K562 (cell line): Measurements from ENCODE around the gene LPCAT1. TPM values are rescaled to one million over a fixed set of nuclear protein-coding genes. Genes with fewer than 3 reads are reported as not detected.
A peak's percentile ranks its signal among the peaks of the same experiment; 100 is the strongest.

Experiments
- ATAC-seq: fragments of 200-7000 bp; cut with Tn5 transposase; 3 replicates; pipeline ENCODE4 v1.9.1; 2020; ENCODE audit warnings: moderate library complexity
- BruUV-seq: library from RNA; stranded (reverse); fragments of 400-500 nt; replicated peaks from 2 replicates; lab custom pipeline; 2021; lab: Mats Ljungman, UMichigan
- CTCF ChIA-PET: fragments of 300-600 bp; formaldehyde crosslinking; extraction: SDS; loops from one replicate; lab custom pipeline; 2021; ENCODE audit warnings: low intra/inter-chr PET ratio; lab: Yijun Ruan, JAX
- POLR2A ChIA-PET: fragments of 300-600, 350-650 bp; sonication (Branson Sonifier 250); formaldehyde crosslinking; extraction: SDS; loops from one replicate; lab custom pipeline; 2021; ENCODE audit warnings: antibody characterized with exemption, inconsistent platforms; lab: Yijun Ruan, JAX
- DNase-seq, 4 experiments: peaks; one replicate each; pipeline versions ENCODE4 v3.0.0 to v3.0.0-alpha.2; 2011 to 2018; ENCODE audit warnings: low spot score in 3 of 4, mixed read lengths in 3 of 4; ENCODE audit errors: extremely low read depth in 1 of 4
- FAIRE-seq: peaks from 2 replicates; lab custom pipeline; 2011; peaks lifted over from hg19 to GRCh38; lab: Jason Lieb, UNC
- H2AFZ ChIP-seq: 2 replicates; pipeline ENCODE4 v1.6.0; 2011; ENCODE audit warnings: low read depth, low read length, control low read depth, inconsistent platforms
- H3K27ac ChIP-seq: fragments of 200-600 bp; 3 replicates; pipeline ENCODE4 v1.8.0; 2011; ENCODE audit warnings: low read depth, mild to moderate bottlenecking, control low read depth, inconsistent platforms, low read length, moderate library complexity, mixed read lengths; ENCODE audit errors: extremely low read depth
- H3K27me3 ChIP-seq, 2 experiments: fragments of 300-600 bp in 1 of 2; 2 replicates in 1 of 2; 3 replicates in 1 of 2; pipeline versions ENCODE4 v1.6.0 to v1.8.0; 2011; ENCODE audit warnings: inconsistent platforms in 2 of 2, low read length in 2 of 2, mild to moderate bottlenecking in 1 of 2, mixed read lengths in 1 of 2, moderate library complexity in 1 of 2; ENCODE audit not compliant: control insufficient read depth in 2 of 2, insufficient read depth in 2 of 2
- H3K36me3 ChIP-seq: fragments of 300-600 bp; 3 replicates; pipeline ENCODE4 v1.8.0; 2011; ENCODE audit warnings: mild to moderate bottlenecking, low read length, inconsistent platforms; ENCODE audit not compliant: control insufficient read depth, insufficient read depth
- H3K4me1 ChIP-seq, 2 experiments: fragments of 200-600 bp in 1 of 2; replicated peaks in 1 of 2; 2 replicates in 1 of 2; 3 replicates in 1 of 2; pipeline versions ENCODE4 v1.5.1 to v1.8.0; 2011; ENCODE audit warnings: inconsistent platforms in 2 of 2, low read length in 2 of 2, mild to moderate bottlenecking in 1 of 2, mixed read lengths in 1 of 2, moderate library complexity in 1 of 2; ENCODE audit not compliant: control insufficient read depth in 2 of 2, insufficient read depth in 2 of 2
- H3K4me2 ChIP-seq: 2 replicates; pipeline ENCODE4 v1.6.1; 2011; ENCODE audit warnings: low read length, control low read depth, inconsistent platforms, mixed read lengths; ENCODE audit not compliant: insufficient read depth
- H3K4me3 ChIP-seq: fragments of 200-600 bp; sonication (generic), shearing (Covaris generic); 2 replicates; pipeline ENCODE4 v1.5.1; 2016; ENCODE audit warnings: control low read depth, inconsistent platforms
- H3K79me2 ChIP-seq: fragments of 200-600 bp; 3 replicates; pipeline ENCODE4 v1.8.0; 2011; ENCODE audit warnings: low read length, inconsistent platforms; ENCODE audit not compliant: control insufficient read depth, insufficient read depth
- H3K9ac ChIP-seq, 2 experiments: 2 replicates each; pipeline versions ENCODE4 v1.6.0 to v1.6.1; 2011; ENCODE audit warnings: low read depth in 2 of 2, low read length in 2 of 2, control low read depth in 1 of 2, inconsistent platforms in 1 of 2, mild to moderate bottlenecking in 1 of 2, mixed read lengths in 1 of 2; ENCODE audit not compliant: insufficient read depth in 1 of 2
- H3K9me1 ChIP-seq: one replicate; pipeline ENCODE4 v1.6.0; 2011; ENCODE audit warnings: inconsistent platforms, mild to moderate bottlenecking, low read length, moderate library complexity; ENCODE audit not compliant: control insufficient read depth, insufficient read depth
- H3K9me3 ChIP-seq: replicated peaks from 2 replicates; pipeline ENCODE4 v1.5.1; 2011; ENCODE audit warnings: low read depth, low read length, inconsistent platforms; ENCODE audit not compliant: control insufficient read depth, insufficient read depth
- H4K20me1 ChIP-seq: replicated peaks from 2 replicates; pipeline ENCODE4 v1.6.1; 2011; ENCODE audit warnings: low read length, inconsistent platforms, mixed read lengths; ENCODE audit not compliant: control insufficient read depth, insufficient read depth
- CEBPB ChIP-seq: fragments of 450-650 bp; IDR thresholded peaks from 2 replicates; pipeline ENCODE4 v1.6.1; 2016; ENCODE audit warnings: missing genetic modification characterization, missing compliant biosample characterization
- CHCHD3 ChIP-seq: fragments of 250-450 bp; sonication (Bioruptor Pico); IDR thresholded peaks from 2 replicates; pipeline ENCODE4 v2.1.2; 2022; ENCODE audit warnings: mild to moderate bottlenecking
- HDAC2 ChIP-seq: fragments of 450-650 bp; IDR thresholded peaks from 2 replicates; pipeline ENCODE4 v1.6.1; 2016; ENCODE audit warnings: mild to moderate bottlenecking
- RBM17 ChIP-seq: fragments of 200-400 bp; formaldehyde crosslinking; IDR thresholded peaks from 2 replicates; pipeline ENCODE4 v1.6.1; 2017; ENCODE audit warnings: low read depth, mild to moderate bottlenecking, low read length, borderline replicate concordance
- TGIF2 ChIP-seq: sonication (generic); formaldehyde crosslinking; IDR thresholded peaks from 2 replicates; pipeline ENCODE4 v1.8.1; 2022; ENCODE audit warnings: mild to moderate bottlenecking, missing genetic modification reagents, moderate library complexity
- ZNF121 ChIP-seq: sonication (generic); formaldehyde crosslinking; conservative IDR thresholded peaks from 2 replicates; pipeline ENCODE4 v1.8.0; 2022; ENCODE audit warnings: missing genetic modification reagents
- ZNF57 ChIP-seq: fragments of 450-650 bp; formaldehyde crosslinking; IDR thresholded peaks from 2 replicates; pipeline ENCODE4 v1.4.0; 2020; ENCODE audit warnings: mild to moderate bottlenecking, moderate library complexity
- WGBS: fragments of 100-300 bp; shearing (Covaris generic); methylation state at CpG from one replicate; pipeline ENCODE4 v1.1.6; 2016; ENCODE audit warnings: low coverage, mixed read lengths; ENCODE audit not compliant: insufficient coverage; ENCODE audit errors: missing lambda C conversion rate; 5-methylcytosine and 5-hydroxymethylcytosine counted together
- in situ Hi-C: fragments of 300-500 bp; cut with MboI; formaldehyde crosslinking; loops from 4 replicates; pipeline ENCODE4 v1.15.0; 2018; ENCODE audit warnings: inconsistent platforms, mixed read lengths
- intact Hi-C: fragments of 100-400 bp; cut with micrococcal nuclease; formaldehyde crosslinking; loops from 2 replicates; pipeline ENCODE4 v1.14.2; 2022
- polyA plus RNA-seq, 8 experiments: library from polyadenylated mRNA; depleted of rRNA in 4 of 8; stranded (reverse) in 5 of 8; unstranded in 3 of 8; fragments of >200 nt; fragmentation: Nextera tagmentation in 2 of 8; fragmentation: Illumina TruSeq in 1 of 8; extraction: Ambion mirVana in 2 of 8; extraction: Trizol in 1 of 8; gene quantifications; 2 replicates each; pipeline versions ENCODE4 v1.2.1 to v1.2.3, GENCODE V29; 2011 to 2014; ENCODE audit warnings: inconsistent platforms in 1 of 8, missing spikeins in 1 of 8
- total RNA-seq, 7 experiments: library from RNA; depleted of rRNA in 6 of 7; stranded (reverse); fragments of >200 nt in 6 of 7; fragmentation: Illumina TruSeq in 2 of 7; extraction: Trizol in 2 of 7; gene quantifications; 2 replicates each; pipeline versions ENCODE4 v1.2.1 to v1.2.3, GENCODE V29; 2011 to 2021; ENCODE audit warnings: low replicate concordance in 1 of 7
- TF ChIP-seq, protein P1 (sequence below): IDR thresholded peaks from 2 replicates; pipeline ENCODE4 v1.6.1; 2011; ENCODE audit warnings: borderline replicate concordance, low read depth, mild to moderate bottlenecking, moderate library complexity, low read length; ENCODE audit not compliant: insufficient read depth, poor library complexity, severe bottlenecking
- TF ChIP-seq, protein P2 (sequence below): IDR thresholded peaks from 2 replicates; pipeline ENCODE4 v1.6.1; 2011; ENCODE audit not compliant: insufficient read length; ENCODE audit errors: extremely low read depth
- TF ChIP-seq, protein P3 (sequence below): sonication (generic); formaldehyde crosslinking; IDR thresholded peaks from 2 replicates; pipeline ENCODE4 v1.8.0; 2022; ENCODE audit warnings: missing genetic modification reagents, mild to moderate bottlenecking, borderline replicate concordance

The LPCAT1 gene
- total and polyA plus RNA-seq, 9 of the 15 experiments (the other 6 are each of a cell fraction or from before 2014, with no cell fraction given), result 0.14 to 18.4 (median 13.9) TPM

DNA sequence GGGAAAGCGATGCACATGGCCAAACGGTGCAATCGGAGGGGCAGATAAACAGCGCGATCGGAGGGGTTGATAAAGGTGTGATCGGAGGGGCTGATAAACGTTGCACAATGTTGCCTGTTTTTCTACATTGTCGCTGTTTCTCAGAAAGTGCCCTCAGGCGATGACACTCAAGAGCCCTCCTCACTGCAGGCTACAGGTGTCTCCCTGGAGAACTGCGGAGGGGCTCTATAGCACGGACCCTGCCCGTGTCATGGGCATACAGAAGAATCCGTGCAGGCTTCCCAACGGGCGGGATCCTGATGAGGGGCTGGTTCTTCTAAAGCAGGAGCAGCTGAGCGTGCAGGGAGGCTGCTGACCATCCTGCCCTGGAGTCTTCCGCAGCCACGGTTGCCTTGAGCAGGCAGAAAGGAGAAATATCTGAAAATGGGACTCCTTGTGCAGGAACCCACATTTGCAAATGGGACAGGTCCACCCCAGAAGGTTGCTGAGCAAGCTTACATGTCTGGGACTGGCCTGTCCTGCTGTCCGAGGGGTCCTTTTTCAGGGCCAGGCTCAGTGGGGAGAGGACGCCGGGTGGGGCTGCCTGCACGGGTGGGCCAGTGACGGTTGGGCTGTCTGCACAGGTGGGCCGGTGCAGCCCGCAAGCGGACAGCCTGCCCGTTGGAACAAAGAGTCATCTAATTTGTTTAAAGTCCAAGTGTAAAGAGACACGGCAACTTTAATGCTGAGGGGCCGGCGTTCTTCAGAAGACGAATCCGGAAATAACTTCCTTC is 25.1 kb upstream of the LPCAT1 start:
- in situ Hi-C loops, result no loop called here
- peaks cover 65 to 86% of the 10 kb centered on the region in 2 experiments for H3K27me3 ChIP-seq
- H3K4me1 ChIP-seq, result peaks cover 0 to 12% of the 10 kb centered on the region in 2 experiments; a peak in 2 of 5 replicates
- H3K79me2 ChIP-seq, result no peaks in the 10 kb centered on the region
- H3K9me3 ChIP-seq, result no peaks in the 10 kb centered on the region
- DNase-seq, result peak in 1 of 4 experiments; percentile 9
- WGBS, result 6% methylated on average over 33 of the region's 33 CpGs
- POLR2A ChIA-PET, result no interaction called here
- no peak overlapping the region for H3K9ac ChIP-seq
- no TSS peak for BruUV-seq
- no peak for FAIRE-seq
- intact Hi-C loops, result no loop called here
- H3K4me2 ChIP-seq, result no peak overlapping the region
- no peak for ATAC-seq
- H3K27ac ChIP-seq, result no peak overlapping the region
- H2AFZ ChIP-seq, result no peak overlapping the region
- H3K4me3 ChIP-seq, result no peak overlapping the region
- peaks cover 24% of the 10 kb centered on the region for H4K20me1 ChIP-seq
- H3K9me1 ChIP-seq, result no peaks in the 10 kb centered on the region
- H3K36me3 ChIP-seq, result no peaks in the 10 kb centered on the region
- CTCF ChIA-PET, result no interaction called here
- TF ChIP-seq CEBPB (tag) (peak; percentile 54), HDAC2 (no peak)
- TF ChIP-seq, all 486 proteins: peak for 1

DNA sequence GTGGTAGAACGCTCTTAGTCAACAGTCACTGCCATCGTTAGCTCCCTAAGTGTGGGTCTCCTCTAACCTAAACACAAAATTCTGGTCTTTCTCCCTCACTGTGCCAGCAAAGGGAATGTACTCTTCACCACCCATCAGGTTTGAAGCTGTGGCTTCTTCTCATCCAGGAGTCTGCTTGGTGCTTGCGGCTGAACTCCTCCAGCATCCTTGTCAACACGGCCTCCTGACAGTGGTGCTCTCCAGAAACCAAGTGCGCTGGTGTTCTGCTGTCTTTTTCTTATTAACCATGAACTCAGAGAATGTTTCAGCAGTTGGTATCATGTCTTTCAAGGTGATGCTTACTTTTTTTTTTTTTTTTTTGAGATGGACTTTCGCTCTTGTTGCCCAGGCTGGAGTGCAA is 23.9 kb upstream of the LPCAT1 start:
- H3K79me2 ChIP-seq, result no peaks in the 10 kb centered on the region
- H3K27ac ChIP-seq, result no peak overlapping the region
- ChIA-PET CTCF (no interaction called here), POLR2A (interaction anchor here (1.2 kb wide), 1 partner anchor 11 kb away, joined by 7 read pairs; no protein-coding TSS in a partner anchor)
- in situ Hi-C loops (no loop called here), intact Hi-C loops (no loop called here)
- H3K4me2 ChIP-seq, result no peak overlapping the region
- 3% methylated on average over 5 of the region's 6 CpGs for WGBS
- no peaks in the 10 kb centered on the region for H3K9me3 ChIP-seq
- peaks cover 0 to 8% of the 10 kb centered on the region in 2 experiments; a peak in 2 of 5 replicates for H3K4me1 ChIP-seq
- no peaks in the 10 kb centered on the region for H3K36me3 ChIP-seq
- H4K20me1 ChIP-seq, result peaks cover 18% of the 10 kb centered on the region
- H3K9me1 ChIP-seq, result no peaks in the 10 kb centered on the region
- no peak overlapping the region for H3K9ac ChIP-seq
- H3K4me3 ChIP-seq, result no peak overlapping the region
- no TSS peak for BruUV-seq
- ATAC-seq (no peak), DNase-seq (peak in 1 of 4 experiments; percentile 4), FAIRE-seq (peak; percentile 29)
- H3K27me3 ChIP-seq, result peaks cover 54 to 73% of the 10 kb centered on the region in 2 experiments
- H2AFZ ChIP-seq, result no peak overlapping the region
- TF ChIP-seq CHCHD3, result no peak
- no peak for TF ChIP-seq RBM17
- TF ChIP-seq, protein P1, sequence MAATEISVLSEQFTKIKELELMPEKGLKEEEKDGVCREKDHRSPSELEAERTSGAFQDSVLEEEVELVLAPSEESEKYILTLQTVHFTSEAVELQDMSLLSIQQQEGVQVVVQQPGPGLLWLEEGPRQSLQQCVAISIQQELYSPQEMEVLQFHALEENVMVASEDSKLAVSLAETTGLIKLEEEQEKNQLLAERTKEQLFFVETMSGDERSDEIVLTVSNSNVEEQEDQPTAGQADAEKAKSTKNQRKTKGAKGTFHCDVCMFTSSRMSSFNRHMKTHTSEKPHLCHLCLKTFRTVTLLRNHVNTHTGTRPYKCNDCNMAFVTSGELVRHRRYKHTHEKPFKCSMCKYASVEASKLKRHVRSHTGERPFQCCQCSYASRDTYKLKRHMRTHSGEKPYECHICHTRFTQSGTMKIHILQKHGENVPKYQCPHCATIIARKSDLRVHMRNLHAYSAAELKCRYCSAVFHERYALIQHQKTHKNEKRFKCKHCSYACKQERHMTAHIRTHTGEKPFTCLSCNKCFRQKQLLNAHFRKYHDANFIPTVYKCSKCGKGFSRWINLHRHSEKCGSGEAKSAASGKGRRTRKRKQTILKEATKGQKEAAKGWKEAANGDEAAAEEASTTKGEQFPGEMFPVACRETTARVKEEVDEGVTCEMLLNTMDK, result no peak
- TF ChIP-seq ZNF57 (CRISPR knock-in tag), result no peak
- TF ChIP-seq, protein P2, sequence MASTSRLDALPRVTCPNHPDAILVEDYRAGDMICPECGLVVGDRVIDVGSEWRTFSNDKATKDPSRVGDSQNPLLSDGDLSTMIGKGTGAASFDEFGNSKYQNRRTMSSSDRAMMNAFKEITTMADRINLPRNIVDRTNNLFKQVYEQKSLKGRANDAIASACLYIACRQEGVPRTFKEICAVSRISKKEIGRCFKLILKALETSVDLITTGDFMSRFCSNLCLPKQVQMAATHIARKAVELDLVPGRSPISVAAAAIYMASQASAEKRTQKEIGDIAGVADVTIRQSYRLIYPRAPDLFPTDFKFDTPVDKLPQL, result no peak
- TF ChIP-seq ZNF121 (CRISPR knock-in tag), result no peak
- no peak for TF ChIP-seq TGIF2 (CRISPR knock-in tag)
- TF ChIP-seq, protein P3, sequence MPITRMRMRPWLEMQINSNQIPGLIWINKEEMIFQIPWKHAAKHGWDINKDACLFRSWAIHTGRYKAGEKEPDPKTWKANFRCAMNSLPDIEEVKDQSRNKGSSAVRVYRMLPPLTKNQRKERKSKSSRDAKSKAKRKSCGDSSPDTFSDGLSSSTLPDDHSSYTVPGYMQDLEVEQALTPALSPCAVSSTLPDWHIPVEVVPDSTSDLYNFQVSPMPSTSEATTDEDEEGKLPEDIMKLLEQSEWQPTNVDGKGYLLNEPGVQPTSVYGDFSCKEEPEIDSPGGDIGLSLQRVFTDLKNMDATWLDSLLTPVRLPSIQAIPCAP, result no peak
